Uterus (tissue), 2 donors: Measurements from ENCODE around the gene GDE1.

ENCODE experiments used
- POLR2A ChIP-seq, 2 donors: fragments of 450-650 bp; IDR thresholded peaks; one replicate each; pipeline ENCODE4 v1.6.1; 2016; ENCODE audit warnings: antibody characterized with exemption in 2 of 2, mild to moderate bottlenecking in 1 of 2, moderate library complexity in 1 of 2
- TF ChIP-seq, protein P1 (sequence below), 4 experiments: fragments of 200-600 bp in 2 of 4; fragments of 450-650 bp in 2 of 4; sonication (generic) in 2 of 4; IDR thresholded peaks; one replicate each; pipeline ENCODE4 v1.5.1; 2016 to 2019; ENCODE audit warnings: antibody characterized with exemption in 4 of 4, mild to moderate bottlenecking in 2 of 4, moderate library complexity in 1 of 4

DNA sequence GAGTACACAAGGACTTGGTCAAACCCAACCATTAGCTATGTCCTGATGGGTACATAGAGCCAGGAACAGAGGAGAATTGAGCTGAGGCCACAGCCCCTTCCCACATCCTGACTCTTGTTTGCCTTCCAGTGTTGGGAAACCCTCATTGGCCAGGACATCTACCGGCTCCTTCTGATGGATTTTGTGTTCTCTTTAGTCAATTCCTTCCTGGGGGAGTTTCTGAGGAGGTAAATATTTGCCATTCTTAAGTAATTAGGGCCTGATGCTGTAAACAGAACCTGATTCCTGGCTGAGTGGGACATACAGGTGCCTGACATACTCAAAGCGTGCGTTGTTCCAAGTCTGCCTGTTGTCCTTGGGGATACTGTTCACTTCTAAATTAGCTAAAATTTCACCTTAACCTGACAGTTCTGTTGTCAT is 42.6 kb downstream of the GDE1 start:
- no peak for TF ChIP-seq POLR2A (IDR thresholded peaks at IDR 0.05)
- TF ChIP-seq, protein P1, sequence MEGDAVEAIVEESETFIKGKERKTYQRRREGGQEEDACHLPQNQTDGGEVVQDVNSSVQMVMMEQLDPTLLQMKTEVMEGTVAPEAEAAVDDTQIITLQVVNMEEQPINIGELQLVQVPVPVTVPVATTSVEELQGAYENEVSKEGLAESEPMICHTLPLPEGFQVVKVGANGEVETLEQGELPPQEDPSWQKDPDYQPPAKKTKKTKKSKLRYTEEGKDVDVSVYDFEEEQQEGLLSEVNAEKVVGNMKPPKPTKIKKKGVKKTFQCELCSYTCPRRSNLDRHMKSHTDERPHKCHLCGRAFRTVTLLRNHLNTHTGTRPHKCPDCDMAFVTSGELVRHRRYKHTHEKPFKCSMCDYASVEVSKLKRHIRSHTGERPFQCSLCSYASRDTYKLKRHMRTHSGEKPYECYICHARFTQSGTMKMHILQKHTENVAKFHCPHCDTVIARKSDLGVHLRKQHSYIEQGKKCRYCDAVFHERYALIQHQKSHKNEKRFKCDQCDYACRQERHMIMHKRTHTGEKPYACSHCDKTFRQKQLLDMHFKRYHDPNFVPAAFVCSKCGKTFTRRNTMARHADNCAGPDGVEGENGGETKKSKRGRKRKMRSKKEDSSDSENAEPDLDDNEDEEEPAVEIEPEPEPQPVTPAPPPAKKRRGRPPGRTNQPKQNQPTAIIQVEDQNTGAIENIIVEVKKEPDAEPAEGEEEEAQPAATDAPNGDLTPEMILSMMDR (IDR thresholded peaks at IDR 0.05): no peak
